Right lobe of liver (tissue), 4 donors: Measurements from ENCODE around the gene PFKP.

ENCODE experiments used
- POLR2A ChIP-seq: fragments of 450-650 bp; IDR thresholded peaks from one replicate; pipeline ENCODE4 v1.6.1; 2017; ENCODE audit warnings: antibody characterized with exemption, mild to moderate bottlenecking
- TF ChIP-seq, protein P1 (sequence below), 4 donors: fragments of 200-600 bp in 3 of 4; fragments of 450-650 bp in 1 of 4; IDR thresholded peaks; one replicate each; pipeline versions ENCODE4 v1.5.1 to v1.8.0; 2016 to 2022; ENCODE audit warnings: antibody characterized with exemption in 4 of 4, mild to moderate bottlenecking in 2 of 4
- donor health status: DM: no; HTN: no; CAD: no.
- donor health status: DM: no; HTN: no; CAD: no.
- donor health status: DM: no; HTN: yes; CAD: no.

DNA sequence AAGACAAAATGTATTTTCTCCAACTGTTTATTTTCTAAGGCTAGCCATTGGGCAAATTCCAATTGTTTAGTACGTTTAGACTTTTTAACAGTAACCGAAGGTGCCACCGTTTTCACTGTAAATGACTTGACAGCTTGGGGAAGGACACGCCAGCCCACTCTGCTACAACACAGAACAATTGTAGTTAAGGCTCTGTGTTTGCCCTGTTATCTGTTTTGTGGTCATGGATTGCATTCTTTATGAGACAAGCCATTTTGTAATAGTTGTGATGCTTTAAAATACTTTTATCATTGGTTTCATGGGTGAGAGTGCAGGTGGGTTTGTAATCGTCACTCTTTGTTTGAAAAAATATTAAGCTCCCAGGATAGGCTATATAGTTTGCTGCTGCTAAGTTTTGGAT lies 111.8 kb downstream of the PFKP start:
- TF ChIP-seq, protein P1, sequence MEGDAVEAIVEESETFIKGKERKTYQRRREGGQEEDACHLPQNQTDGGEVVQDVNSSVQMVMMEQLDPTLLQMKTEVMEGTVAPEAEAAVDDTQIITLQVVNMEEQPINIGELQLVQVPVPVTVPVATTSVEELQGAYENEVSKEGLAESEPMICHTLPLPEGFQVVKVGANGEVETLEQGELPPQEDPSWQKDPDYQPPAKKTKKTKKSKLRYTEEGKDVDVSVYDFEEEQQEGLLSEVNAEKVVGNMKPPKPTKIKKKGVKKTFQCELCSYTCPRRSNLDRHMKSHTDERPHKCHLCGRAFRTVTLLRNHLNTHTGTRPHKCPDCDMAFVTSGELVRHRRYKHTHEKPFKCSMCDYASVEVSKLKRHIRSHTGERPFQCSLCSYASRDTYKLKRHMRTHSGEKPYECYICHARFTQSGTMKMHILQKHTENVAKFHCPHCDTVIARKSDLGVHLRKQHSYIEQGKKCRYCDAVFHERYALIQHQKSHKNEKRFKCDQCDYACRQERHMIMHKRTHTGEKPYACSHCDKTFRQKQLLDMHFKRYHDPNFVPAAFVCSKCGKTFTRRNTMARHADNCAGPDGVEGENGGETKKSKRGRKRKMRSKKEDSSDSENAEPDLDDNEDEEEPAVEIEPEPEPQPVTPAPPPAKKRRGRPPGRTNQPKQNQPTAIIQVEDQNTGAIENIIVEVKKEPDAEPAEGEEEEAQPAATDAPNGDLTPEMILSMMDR (IDR thresholded peaks at IDR 0.05): no peak
- TF ChIP-seq POLR2A: no peak
